Measurements from ENCODE around the gene PMEL. TPM values are rescaled to one million over a fixed set of nuclear protein-coding genes. Genes with fewer than 3 reads are reported as not detected.
A peak's percentile ranks its signal among the peaks of the same experiment; 100 is the strongest.

The PMEL gene
- total RNA-seq, 2 experiments from 2014 or later: 1.4 to 2.4 TPM

DNA sequence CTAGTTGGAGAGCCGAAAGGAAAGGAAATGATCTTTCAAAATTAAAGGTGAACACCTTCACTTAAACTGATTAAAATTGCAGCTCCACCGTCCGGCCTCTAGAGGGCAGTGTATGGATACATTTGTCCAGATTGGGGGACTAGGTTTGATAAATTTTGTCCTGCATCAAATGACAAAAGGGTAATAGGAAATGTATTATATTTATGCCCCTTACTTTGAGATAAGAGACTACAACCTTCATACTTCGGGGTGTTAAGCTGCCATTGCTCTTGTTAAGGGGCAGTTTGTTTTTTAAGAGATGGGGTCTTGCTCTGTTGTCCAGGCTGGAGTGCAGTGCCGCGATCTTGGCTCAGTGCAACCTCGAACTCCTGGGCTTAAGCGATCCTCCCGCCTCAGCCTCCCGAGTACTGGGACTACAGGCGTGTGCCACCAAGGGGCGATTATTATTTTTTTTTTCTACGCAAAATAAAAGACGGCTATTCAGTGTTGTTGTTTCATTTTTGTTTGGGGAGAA lies 30.4 kb upstream of the PMEL start:
- DNase-seq (ENCODE audit: low spot score): peak; percentile 74
- Histone ChIP-seq H3K4me2 (ENCODE audit: low read length) (no peak overlapping the region), H3K4me3 (ENCODE audit: low read depth, low read length, poor library complexity, severe bottlenecking) (no peak overlapping the region), H2AFZ (ENCODE audit: low read length) (no peak overlapping the region), H3K9me3 (ENCODE audit: low read length) (no peaks in the 10 kb centered on the region), H3K27ac (ENCODE audit: low read depth, low read length, poor library complexity, severe bottlenecking) (no peak overlapping the region), H3K79me2 (ENCODE audit: insufficient read depth, low read depth, low read length) (no peaks in the 10 kb centered on the region), H3K4me1 (ENCODE audit: insufficient read depth, low read length, poor library complexity, severe bottlenecking) (no peaks in the 10 kb centered on the region), H3K36me3 (ENCODE audit: insufficient read depth, low read length) (peaks cover 29% of the 10 kb centered on the region), H4K20me1 (ENCODE audit: insufficient read depth, low read length) (no peaks in the 10 kb centered on the region), H3K9me2 (ENCODE audit: insufficient read depth, low read length) (no peaks in the 10 kb centered on the region)
- no peak for TF ChIP-seq EZH2phosphoT487 (IDR thresholded peaks at IDR 0.05; ENCODE audit: borderline replicate concordance, low read depth, low read length)
- TF ChIP-seq, protein P1, sequence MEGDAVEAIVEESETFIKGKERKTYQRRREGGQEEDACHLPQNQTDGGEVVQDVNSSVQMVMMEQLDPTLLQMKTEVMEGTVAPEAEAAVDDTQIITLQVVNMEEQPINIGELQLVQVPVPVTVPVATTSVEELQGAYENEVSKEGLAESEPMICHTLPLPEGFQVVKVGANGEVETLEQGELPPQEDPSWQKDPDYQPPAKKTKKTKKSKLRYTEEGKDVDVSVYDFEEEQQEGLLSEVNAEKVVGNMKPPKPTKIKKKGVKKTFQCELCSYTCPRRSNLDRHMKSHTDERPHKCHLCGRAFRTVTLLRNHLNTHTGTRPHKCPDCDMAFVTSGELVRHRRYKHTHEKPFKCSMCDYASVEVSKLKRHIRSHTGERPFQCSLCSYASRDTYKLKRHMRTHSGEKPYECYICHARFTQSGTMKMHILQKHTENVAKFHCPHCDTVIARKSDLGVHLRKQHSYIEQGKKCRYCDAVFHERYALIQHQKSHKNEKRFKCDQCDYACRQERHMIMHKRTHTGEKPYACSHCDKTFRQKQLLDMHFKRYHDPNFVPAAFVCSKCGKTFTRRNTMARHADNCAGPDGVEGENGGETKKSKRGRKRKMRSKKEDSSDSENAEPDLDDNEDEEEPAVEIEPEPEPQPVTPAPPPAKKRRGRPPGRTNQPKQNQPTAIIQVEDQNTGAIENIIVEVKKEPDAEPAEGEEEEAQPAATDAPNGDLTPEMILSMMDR (conservative IDR thresholded peaks at IDR 0.05; ENCODE audit: low read length): peak; percentile 99
- ChIA-PET POLR2A (interaction anchor here (0.6 to 1.3 kb wide), 9 partner anchors 11 to 73 kb away, joined by 3 to 11 read pairs (median 4); partner anchors contain the start of gene RAB5B), CTCF (ENCODE audit: unreplicated experiment) (interaction anchor here (0.6 to 1.4 kb wide), 4 partner anchors 11 to 172 kb away, joined by 3 to 12 read pairs (median 4); no protein-coding TSS in a partner anchor)
- intact Hi-C loops (cut with micrococcal nuclease; ENCODE audit: unreplicated experiment): loop anchor here (1.0 kb wide), 2 partner anchors 33 to 45 kb away; partner anchors contain the start of gene RPS26
- no TSS peak for BruUV-seq (replicated peaks)

DNA sequence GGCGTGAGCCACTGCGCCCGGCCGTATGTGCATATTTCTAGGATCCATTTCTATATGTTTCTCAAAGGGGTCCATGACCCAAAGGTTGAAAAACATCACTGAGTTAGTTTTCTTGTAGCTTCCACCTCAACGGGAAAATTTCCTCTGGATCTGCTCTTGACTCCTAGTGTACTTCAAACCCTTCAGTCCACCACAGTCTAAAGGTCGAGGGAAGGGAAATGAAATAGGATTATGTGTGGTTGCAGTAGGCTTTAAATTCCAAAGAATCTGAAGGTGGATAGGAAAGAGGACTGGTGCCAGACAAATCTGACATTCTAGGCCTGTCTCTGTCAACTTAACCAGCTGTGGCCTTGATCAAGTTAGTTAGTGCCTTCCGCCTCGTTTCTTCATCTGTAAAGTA lies 29.5 kb upstream of the PMEL start:
- Histone ChIP-seq H3K36me3 (ENCODE audit: insufficient read depth, low read length) (peaks cover 38% of the 10 kb centered on the region), H3K9me3 (ENCODE audit: low read length) (no peaks in the 10 kb centered on the region), H4K20me1 (ENCODE audit: insufficient read depth, low read length) (no peaks in the 10 kb centered on the region), H3K4me1 (ENCODE audit: insufficient read depth, low read length, poor library complexity, severe bottlenecking) (no peaks in the 10 kb centered on the region), H3K27ac (ENCODE audit: low read depth, low read length, poor library complexity, severe bottlenecking) (no peak overlapping the region), H3K79me2 (ENCODE audit: insufficient read depth, low read depth, low read length) (no peaks in the 10 kb centered on the region), H2AFZ (ENCODE audit: low read length) (no peak overlapping the region), H3K4me3 (ENCODE audit: low read depth, low read length, poor library complexity, severe bottlenecking) (no peak overlapping the region), H3K4me2 (ENCODE audit: low read length) (no peak overlapping the region), H3K9me2 (ENCODE audit: insufficient read depth, low read length) (no peaks in the 10 kb centered on the region)
- no TSS peak for BruUV-seq (replicated peaks)
- ChIA-PET CTCF (ENCODE audit: unreplicated experiment) (interaction anchor here (0.6 to 1.4 kb wide), 4 partner anchors 10 to 171 kb away, joined by 3 to 4 read pairs (median 3); no protein-coding TSS in a partner anchor), POLR2A (interaction anchor here (0.6 to 1.3 kb wide), 5 partner anchors 12 to 37 kb away, joined by 3 to 11 read pairs (median 4); partner anchors contain the start of gene RAB5B)
- intact Hi-C loops (cut with micrococcal nuclease; ENCODE audit: unreplicated experiment): no loop called here
- TF ChIP-seq EZH2phosphoT487 (IDR thresholded peaks at IDR 0.05; ENCODE audit: borderline replicate concordance, low read depth, low read length): no peak
- TF ChIP-seq, protein P1 (conservative IDR thresholded peaks at IDR 0.05; ENCODE audit: low read length): no peak
- DNase-seq (ENCODE audit: low spot score): no peak

DNA sequence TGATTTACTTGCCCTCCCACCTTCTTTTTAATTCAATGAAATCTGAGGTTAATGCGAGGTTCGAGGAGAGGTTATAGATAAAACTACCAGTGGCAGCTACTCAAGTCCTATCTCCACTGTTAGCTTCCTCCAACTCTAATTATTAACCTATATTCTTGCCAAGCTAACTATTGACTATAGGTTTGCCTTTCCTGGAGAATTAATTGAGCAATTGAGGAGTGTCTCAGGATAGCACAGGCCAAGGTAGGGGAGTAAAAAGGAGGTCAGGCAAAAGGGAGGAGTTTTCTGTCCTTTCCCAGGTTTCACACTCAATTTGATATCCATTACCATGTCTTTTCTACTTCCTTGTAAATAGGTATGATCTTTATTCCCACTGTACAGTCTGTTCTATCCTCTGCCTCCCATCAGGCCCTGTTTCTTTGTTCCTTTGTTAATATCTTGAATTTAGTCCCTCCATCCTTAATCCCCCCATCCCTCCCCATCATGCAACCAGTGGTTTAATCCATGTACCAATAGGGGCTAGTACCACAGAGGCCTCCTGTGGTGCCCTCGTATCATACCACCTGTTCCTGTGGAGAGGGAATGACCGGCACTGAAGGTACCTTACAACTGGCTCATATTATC lies 27.5 kb upstream of the PMEL start:
- H3K36me3 ChIP-seq (ENCODE audit: insufficient read depth, low read length): peaks cover 55% of the 10 kb centered on the region
- H3K4me3 ChIP-seq (ENCODE audit: low read depth, low read length, poor library complexity, severe bottlenecking): no peak overlapping the region
- DNase-seq (ENCODE audit: low spot score): no peak
- no peak overlapping the region for H3K27ac ChIP-seq (ENCODE audit: low read depth, low read length, poor library complexity, severe bottlenecking)
- no peak overlapping the region for H2AFZ ChIP-seq (ENCODE audit: low read length)
- POLR2A ChIA-PET: interaction anchor here (0.6 to 1.2 kb wide), 3 partner anchors 11 to 235 kb away, joined by 3 to 7 read pairs (median 3); no protein-coding TSS in a partner anchor
- no peak overlapping the region for H3K4me2 ChIP-seq (ENCODE audit: low read length)
- no peaks in the 10 kb centered on the region for H3K79me2 ChIP-seq (ENCODE audit: insufficient read depth, low read depth, low read length)
- H3K9me3 ChIP-seq (ENCODE audit: low read length): no peaks in the 10 kb centered on the region
- H4K20me1 ChIP-seq (ENCODE audit: insufficient read depth, low read length): no peaks in the 10 kb centered on the region
- TSS peak; percentile 49 for BruUV-seq (replicated peaks)
- no peaks in the 10 kb centered on the region for H3K9me2 ChIP-seq (ENCODE audit: insufficient read depth, low read length)
- CTCF ChIA-PET (ENCODE audit: unreplicated experiment): no interaction called here
- TF ChIP-seq, protein P1 (conservative IDR thresholded peaks at IDR 0.05; ENCODE audit: low read length): no peak
- no peak for TF ChIP-seq EZH2phosphoT487 (IDR thresholded peaks at IDR 0.05; ENCODE audit: borderline replicate concordance, low read depth, low read length)
- no peaks in the 10 kb centered on the region for H3K4me1 ChIP-seq (ENCODE audit: insufficient read depth, low read length, poor library complexity, severe bottlenecking)
- intact Hi-C loops (cut with micrococcal nuclease; ENCODE audit: unreplicated experiment): no loop called here
